Renal cortical epithelial cell (primary cell): Measurements from ENCODE around the gene UTP25. TPM values are rescaled to one million over a fixed set of nuclear protein-coding genes. Genes with fewer than 3 reads are reported as not detected.
A peak's percentile ranks its signal among the peaks of the same experiment; 100 is the strongest.

ENCODE experiments used
- DNase-seq: peaks from one replicate; pipeline ENCODE4 v3.0.0-alpha.2; 2011; ENCODE audit warnings: low read depth
- total RNA-seq: library from RNA; depleted of rRNA; stranded (reverse); fragments of >200 nt; gene quantifications from 2 replicates; pipeline ENCODE4 v1.2.3, GENCODE V29; 2014

The UTP25 gene
- total RNA-seq, 1 donor from 2014 or later, result 13.6 TPM

- peak; percentile 97 for DNase-seq
Observed at GRCh38 chr1:209839875-209840546, 12.2 kb downstream of the UTP25 start.

GRCh38 chr1:209840611-209841010, 12.8 kb downstream of the UTP25 start:
- no peak for DNase-seq

GRCh38 chr1:209844695-209845407, 17.1 kb downstream of the UTP25 start:
- DNase-seq, result no peak

- no peak for DNase-seq
Observed at GRCh38 chr1:209845408-209845725, 17.6 kb downstream of the UTP25 start.

- DNase-seq, result no peak
Observed at GRCh38 chr1:209849388-209849787, 21.6 kb downstream of the UTP25 start.

- peak; percentile 32 for DNase-seq
Observed at GRCh38 chr1:209850342-209850979, 22.7 kb downstream of the UTP25 start.

GRCh38 chr1:209853676-209854075, 25.9 kb downstream of the UTP25 start:
- DNase-seq, result no peak

GRCh38 chr1:209854196-209854595, 26.4 kb downstream of the UTP25 start:
- no peak for DNase-seq

GRCh38 chr1:209855006-209855405, 27.2 kb downstream of the UTP25 start:
- DNase-seq, result no peak

GRCh38 chr1:209855623-209856022, 27.9 kb downstream of the UTP25 start:
- DNase-seq, result no peak

- DNase-seq, result no peak
Observed at GRCh38 chr1:209858561-209859103, 30.9 kb downstream of the UTP25 start.

- peak; percentile 82 for DNase-seq
Observed at GRCh38 chr1:209860293-209860881, 32.6 kb downstream of the UTP25 start.

GRCh38 chr1:209861242-209861641, 33.5 kb downstream of the UTP25 start:
- no peak for DNase-seq

- DNase-seq, result no peak
Observed at GRCh38 chr1:209862391-209863356, 34.9 kb downstream of the UTP25 start.

- peak; percentile 60 for DNase-seq
Observed at GRCh38 chr1:209863766-209864485, 36.2 kb downstream of the UTP25 start.

- no peak for DNase-seq
Observed at GRCh38 chr1:209866201-209866600, 38.4 kb downstream of the UTP25 start.

GRCh38 chr1:209869291-209870149, 41.7 kb downstream of the UTP25 start:
- no peak for DNase-seq

- DNase-seq, result no peak
Observed at GRCh38 chr1:209870151-209870831, 42.5 kb downstream of the UTP25 start.

- DNase-seq, result no peak
Observed at GRCh38 chr1:209871006-209871405, 43.2 kb downstream of the UTP25 start.
